Heart right ventricle (tissue), 16 donors: Measurements from ENCODE around the gene DEFB118. TPM values are rescaled to one million over a fixed set of nuclear protein-coding genes. Genes with fewer than 3 reads are reported as not detected.

Experiments
- ATAC-seq, 8 donors: fragments of 200-7000 bp; cut with Tn5 transposase; one replicate each; pipeline ENCODE4 v1.9.1; 2020; ENCODE audit warnings: mild to moderate bottlenecking in 8 of 8, moderate library complexity in 8 of 8, moderate number of reproducible peaks in 1 of 8
- DNase-seq, 2 donors: peaks; one replicate each; pipeline ENCODE4 v3.0.0-alpha.2; 2020
- H3K27ac ChIP-seq, 10 donors: fragments of 200-600 bp; sonication (generic) in 2 of 10; one replicate each; pipeline versions ENCODE4 v1.5.0 to v1.8.0; 2020 to 2022; ENCODE audit warnings: mild to moderate bottlenecking in 3 of 10
- H3K27me3 ChIP-seq, 7 donors: fragments of 200-600 bp; one replicate each; pipeline ENCODE4 v1.8.0; 2021 to 2022; ENCODE audit warnings: mild to moderate bottlenecking in 2 of 7
- H3K36me3 ChIP-seq, 9 donors: fragments of 200-600 bp; sonication (generic) in 1 of 9; one replicate each; pipeline versions ENCODE4 v1.5.0 to v1.8.0; 2020 to 2022; ENCODE audit warnings: mild to moderate bottlenecking in 2 of 9
- H3K4me1 ChIP-seq, 9 donors: fragments of 200-600 bp; sonication (generic) in 1 of 9; one replicate each; pipeline versions ENCODE4 v1.5.0 to v1.8.0; 2020 to 2022; ENCODE audit warnings: mild to moderate bottlenecking in 4 of 9
- H3K4me3 ChIP-seq, 10 donors: fragments of 200-600 bp; sonication (generic) in 2 of 10; one replicate each; pipeline versions ENCODE4 v1.5.0 to v1.8.0; 2020 to 2022; ENCODE audit warnings: mild to moderate bottlenecking in 7 of 10, moderate library complexity in 2 of 10
- H3K9me3 ChIP-seq, 11 donors: fragments of 200-600 bp in 10 of 11; sonication (generic) in 2 of 11; one replicate each; pipeline versions ENCODE4 v1.5.0 to v1.8.0; 2013 to 2022; ENCODE audit warnings: mild to moderate bottlenecking in 2 of 11, control low read depth in 1 of 11, moderate library complexity in 1 of 11
- CTCF ChIP-seq, 9 donors: fragments of 200-600 bp; sonication (generic) in 2 of 9; IDR thresholded peaks; one replicate each; pipeline versions ENCODE4 v1.5.0 to v1.8.0; 2021 to 2022; ENCODE audit warnings: antibody characterized with exemption in 9 of 9, mild to moderate bottlenecking in 5 of 9, moderate library complexity in 1 of 9
- WGBS, 2 donors: extraction: QIAGEN DNeasy Blood & Tissue Kit; methylation state at CpG; one replicate each; pipeline ENCODE4 v1.1.7; 2013; ENCODE audit warnings: inconsistent platforms in 1 of 2; 5-methylcytosine and 5-hydroxymethylcytosine counted together
- intact Hi-C, 10 donors: fragments of 100-400 bp; cut with DNase I; formaldehyde crosslinking; loops; one replicate each; pipeline versions ENCODE4 v1.11.1 to v1.14.2; 2022
- long read RNA-seq, 3 donors: library from polyadenylated mRNA; unstranded; transcript quantifications; one replicate each; pipeline ENCODE4 v2.0.0, GENCODE V29; 2020 to 2021
- polyA plus RNA-seq, 2 donors: library from polyadenylated mRNA; stranded (reverse); fragments of 200-250 nt; gene quantifications; one replicate each; pipeline ENCODE4 v1.2.3, GENCODE V29; 2013
- total RNA-seq, 10 donors: library from RNA; stranded (reverse); fragmentation: NEBNext Ultra II Directional in 3 of 10; extraction: Animal tissue kit (Norgen Biotek cat#: 25700) in 3 of 10; gene quantifications; one replicate each; pipeline versions ENCODE4 v1.2.1 to v1.2.4, GENCODE V29; 2021 to 2023
- donor health status: Arrhythmogenic right ventricular cardiomyopathy.
- donor health status: ischemic (EF 13 %, LVEDD 7.1; RV severe dilation, severe dysfunction).
- donor health status: healthy with polysubstance abuse.
- donor health status: DM: no; HTN: yes; CAD: no.
- donor health status: DM: no; HTN: no; CAD: no.
- donor health status: ischemic (EF 25% LVEDD 6.9; RV normal size, moderate dysfunction).
- donor health status: ischemic (EF 25% LVEDD 5.7; RV mildly dilated, moderate dysfunction).
- donor health status: healthy.
- donor health status: DM: yes; HTN: yes; CAD: no.
- donor health status: Ischemic cardiomyopathy.
- donor health status: ischemic (EF 35%, LVEDD 5.7; RV mildly dilated, moderate dysfunction).
- donor health status: nonischemic (EF 11% LVEDD 7.7; RV severe dilation, severe dysfunction).
- donor health status: DM: yes; HTN: yes; CAD: no.
- donor health status: PGD.
- donor health status: ischemic (EF 29% LVEDD 5.4; RV normal size, mild dysfunction).
- donor health status: nonischemic (EF 23%, LVEDD 6.1; RV moderate dilation, normal function).

DEFB118 gene
- total RNA-seq (not detected), polyA plus RNA-seq (not detected)
- long read RNA-seq, donor 1 = 0 reads
- long read RNA-seq, donor 2 = 0 reads
- long read RNA-seq, donor 3 = 0 reads

DNA sequence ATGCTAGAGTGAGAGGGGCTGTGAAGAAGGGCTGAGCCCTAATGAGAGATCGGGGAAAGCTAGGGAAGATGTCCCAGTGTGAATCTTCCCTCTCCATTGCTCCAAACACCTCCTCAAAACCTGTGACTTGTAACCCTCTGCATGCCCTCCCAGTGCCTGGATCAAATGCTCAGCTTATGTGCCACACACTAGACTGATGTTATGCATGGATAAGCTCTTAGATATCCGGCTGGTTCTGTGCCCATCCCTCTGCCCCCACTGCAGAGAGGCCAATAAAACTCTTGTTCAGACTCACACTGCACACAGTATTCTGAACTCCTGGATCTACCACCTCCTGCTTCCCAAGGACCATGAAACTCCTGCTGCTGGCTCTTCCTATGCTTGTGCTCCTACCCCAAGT lies at the start of gene DEFB118:
DEFB118 (plus strand) TSS at position 301 of the 400 bp plus-strand sequence; CDS start at position 351, 50 bp downstream.
- ATAC-seq = no peak
- Histone ChIP-seq H3K9me3 (peaks cover 0 to 18% (median 0%) of the 10 kb centered on the region in 11 donors), H3K27ac (no peak within 1 kb of the TSS), H3K27me3 (peaks cover 0 to 18% (median 0%) of the 10 kb centered on the region in 7 donors), H3K4me3 (no peak within 1 kb of the TSS), H3K4me1 (no peaks in the 10 kb centered on the region), H3K36me3 (no peaks in the 10 kb centered on the region)
- no peak for TF ChIP-seq CTCF (IDR thresholded peaks at IDR 0.05)
- intact Hi-C loops = no loop called here
- no peak for DNase-seq
- 67 to 70% methylated on average over 2 of the region's 2 CpGs for WGBS, 2 donors

DNA sequence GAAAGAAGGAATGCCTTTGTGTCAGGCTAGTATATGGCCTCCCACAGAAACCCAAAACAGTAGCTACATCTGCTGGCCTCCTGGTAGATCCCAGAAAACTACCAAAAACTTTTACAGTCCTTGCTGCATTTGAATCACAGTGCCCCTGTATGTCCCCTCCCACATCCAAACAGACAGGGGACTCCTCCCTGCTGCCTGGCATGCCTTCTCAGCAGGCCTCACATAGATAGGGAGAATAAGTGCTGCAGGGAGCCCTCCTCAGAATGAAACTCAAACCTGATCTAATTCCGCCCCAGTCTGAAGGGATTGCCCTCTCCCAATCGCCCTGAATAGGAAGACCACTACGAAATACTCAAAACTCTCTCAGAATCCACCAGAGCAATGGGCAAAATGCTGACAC lies 45.9 kb upstream of the DEFB118 start:
- DNase-seq (no peak), ATAC-seq (no peak)
- H3K4me1 ChIP-seq = no peaks in the 10 kb centered on the region
- H3K9me3 ChIP-seq = peaks cover 0 to 50% (median 13%) of the 10 kb centered on the region in 11 donors
- 30 to 44% methylated on average over 3 of the region's 3 CpGs for WGBS, 2 donors
- H3K36me3 ChIP-seq = no peaks in the 10 kb centered on the region
- H3K27me3 ChIP-seq = peaks cover 0 to 6% (median 0%) of the 10 kb centered on the region in 7 donors
- TF ChIP-seq CTCF (IDR thresholded peaks at IDR 0.05) = no peak
- intact Hi-C loops = no loop called here
- no peak overlapping the region for H3K27ac ChIP-seq
- H3K4me3 ChIP-seq = no peak overlapping the region

DNA sequence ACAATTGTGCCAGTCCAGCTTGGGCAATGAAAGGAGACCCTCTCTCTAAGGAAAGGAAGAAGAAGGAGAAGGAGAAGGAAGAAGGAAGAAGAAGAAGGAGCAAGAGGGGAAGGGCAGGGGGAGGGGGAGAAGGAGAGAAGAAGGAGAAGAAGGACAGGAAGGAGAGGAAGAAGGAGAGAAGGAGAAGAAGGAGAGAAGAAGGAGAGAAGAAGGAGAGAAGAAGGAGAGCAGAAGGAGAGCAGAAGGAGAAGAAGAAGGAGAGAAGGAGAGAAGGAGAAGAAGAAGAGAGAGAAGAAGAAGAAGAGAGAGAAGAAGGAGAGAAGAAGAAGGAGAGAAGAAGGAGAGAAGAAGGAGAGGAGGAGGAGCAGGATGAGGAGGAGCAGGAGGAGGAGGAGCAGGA lies 37.5 kb upstream of the DEFB118 start:
- ATAC-seq (no peak), DNase-seq (no peak)
- Histone ChIP-seq H3K4me1 (no peaks in the 10 kb centered on the region), H3K4me3 (no peak overlapping the region), H3K9me3 (peaks cover 0 to 28% (median 0%) of the 10 kb centered on the region in 11 donors), H3K36me3 (no peaks in the 10 kb centered on the region), H3K27me3 (no peaks in the 10 kb centered on the region), H3K27ac (no peak overlapping the region)
- intact Hi-C loops = no loop called here
- no peak for TF ChIP-seq CTCF (IDR thresholded peaks at IDR 0.05)

DNA sequence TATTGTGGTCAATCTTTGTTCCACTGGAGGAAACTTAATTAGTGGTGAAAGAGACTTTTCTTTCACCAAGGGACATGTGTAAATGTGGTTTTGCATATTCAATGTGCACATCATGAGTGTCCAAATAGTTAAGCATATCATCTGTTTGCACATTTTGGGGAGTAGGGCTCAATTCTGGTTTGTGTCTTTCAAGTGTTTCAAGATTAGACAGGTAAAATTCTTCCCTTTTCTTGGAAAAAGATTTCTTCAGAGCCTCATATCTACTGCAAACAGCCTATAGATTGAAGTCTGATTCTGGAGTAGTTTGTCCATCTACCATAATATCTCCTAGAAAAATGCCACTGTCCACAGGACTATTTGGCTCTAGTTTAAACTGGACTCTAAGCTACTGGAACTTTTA lies 26.9 kb upstream of the DEFB118 start:
- TF ChIP-seq CTCF (IDR thresholded peaks at IDR 0.05) = no peak
- Histone ChIP-seq H3K36me3 (no peaks in the 10 kb centered on the region), H3K9me3 (no peaks in the 10 kb centered on the region), H3K27ac (no peak overlapping the region), H3K4me3 (no peak overlapping the region), H3K27me3 (peaks cover 0 to 3% (median 0%) of the 10 kb centered on the region in 7 donors), H3K4me1 (no peaks in the 10 kb centered on the region)
- no peak for ATAC-seq
- intact Hi-C loops = no loop called here
- DNase-seq = no peak
